ENCODE data around the gene MAPKAP1.

MAPKAP1 gene

DNA sequence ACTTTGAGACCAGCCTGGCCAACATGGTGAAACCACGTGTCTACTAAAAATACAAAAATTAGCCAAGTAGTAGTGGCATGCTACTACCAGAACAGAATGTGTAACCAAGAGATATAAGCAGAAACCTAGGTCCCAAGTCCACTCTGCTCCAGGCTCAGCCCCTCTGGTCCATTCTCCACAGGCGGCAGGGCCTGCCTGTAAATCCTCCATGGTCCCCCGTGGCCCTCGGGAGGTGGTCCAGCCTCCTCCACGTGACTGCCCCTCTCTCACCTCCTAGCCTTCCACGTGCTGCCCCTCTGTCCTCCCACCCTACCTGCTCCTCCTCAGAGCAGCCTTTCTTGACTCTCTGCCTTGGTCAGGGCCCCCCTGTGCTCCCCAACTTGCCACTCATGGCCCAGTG lies 318.0 kb downstream of the MAPKAP1 start:
- no peak for DNase-seq (ENCODE audit: low spot score)
- TF ChIP-seq, protein P1, sequence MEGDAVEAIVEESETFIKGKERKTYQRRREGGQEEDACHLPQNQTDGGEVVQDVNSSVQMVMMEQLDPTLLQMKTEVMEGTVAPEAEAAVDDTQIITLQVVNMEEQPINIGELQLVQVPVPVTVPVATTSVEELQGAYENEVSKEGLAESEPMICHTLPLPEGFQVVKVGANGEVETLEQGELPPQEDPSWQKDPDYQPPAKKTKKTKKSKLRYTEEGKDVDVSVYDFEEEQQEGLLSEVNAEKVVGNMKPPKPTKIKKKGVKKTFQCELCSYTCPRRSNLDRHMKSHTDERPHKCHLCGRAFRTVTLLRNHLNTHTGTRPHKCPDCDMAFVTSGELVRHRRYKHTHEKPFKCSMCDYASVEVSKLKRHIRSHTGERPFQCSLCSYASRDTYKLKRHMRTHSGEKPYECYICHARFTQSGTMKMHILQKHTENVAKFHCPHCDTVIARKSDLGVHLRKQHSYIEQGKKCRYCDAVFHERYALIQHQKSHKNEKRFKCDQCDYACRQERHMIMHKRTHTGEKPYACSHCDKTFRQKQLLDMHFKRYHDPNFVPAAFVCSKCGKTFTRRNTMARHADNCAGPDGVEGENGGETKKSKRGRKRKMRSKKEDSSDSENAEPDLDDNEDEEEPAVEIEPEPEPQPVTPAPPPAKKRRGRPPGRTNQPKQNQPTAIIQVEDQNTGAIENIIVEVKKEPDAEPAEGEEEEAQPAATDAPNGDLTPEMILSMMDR (IDR thresholded peaks at IDR 0.05; ENCODE audit: extremely low read depth, missing control alignments): no peak

DNA sequence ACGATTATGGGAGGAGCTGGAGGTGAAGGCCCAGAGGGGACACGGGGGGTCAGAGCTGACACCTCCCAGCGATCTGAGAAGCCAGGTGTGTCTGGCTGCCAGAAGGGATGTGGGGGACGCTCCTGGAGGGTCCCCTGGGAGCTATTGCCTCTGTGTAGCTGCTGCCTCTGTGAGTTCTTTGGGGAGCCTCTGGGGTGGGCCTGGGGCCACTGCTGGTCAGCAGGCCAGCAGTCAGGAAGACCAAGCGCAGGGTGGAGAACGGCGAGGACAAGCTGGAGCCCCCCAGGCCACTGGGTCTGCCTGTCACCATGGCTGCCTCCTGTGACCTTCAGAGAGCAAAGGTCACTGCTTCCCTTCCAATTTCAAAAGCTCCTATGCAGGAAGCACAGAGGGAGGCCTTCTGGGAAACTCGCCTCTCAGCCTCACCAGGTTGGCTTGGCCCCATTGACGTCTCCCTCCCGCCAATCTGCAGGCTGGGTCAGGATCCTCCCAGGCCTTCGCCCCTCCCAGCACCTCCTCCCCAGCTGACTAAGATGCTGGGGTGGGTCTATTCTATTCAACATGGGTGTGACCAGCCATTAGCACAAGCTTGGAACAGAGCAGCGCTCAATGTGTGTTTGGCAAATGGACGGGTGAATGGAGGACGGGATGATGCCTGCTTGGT lies 319.0 kb downstream of the MAPKAP1 start:
- TF ChIP-seq, protein P1 (IDR thresholded peaks at IDR 0.05; ENCODE audit: extremely low read depth, missing control alignments): no peak
- no peak for DNase-seq (ENCODE audit: low spot score)
